H1 (cell line): Measurements from ENCODE around the gene AAK1. TPM values are rescaled to one million over a fixed set of nuclear protein-coding genes. Genes with fewer than 3 reads are reported as not detected.

ENCODE experiments used
- polyA plus RNA-seq, 7 experiments: library from polyadenylated mRNA; depleted of rRNA in 3 of 7; stranded (reverse) in 5 of 7; unstranded in 2 of 7; fragments of >200 nt in 5 of 7; fragments of 200-250 nt in 2 of 7; gene quantifications; 1 replicate in 5 of 7; 2 replicates in 1 of 7; 4 replicates in 1 of 7; pipeline versions ENCODE4 v1.2.1 to v1.2.3, GENCODE V29; 2011 to 2013; ENCODE audit warnings: missing spikeins in 2 of 7, mixed read lengths in 2 of 7
- total RNA-seq: library from RNA; stranded (reverse); fragmentation: NEBNext Ultra II Directional; extraction: Animal tissue kit (Norgen Biotek cat#: 25700); gene quantifications from 2 replicates; pipeline ENCODE4 v1.2.1, GENCODE V29; 2021
- TF ChIP-seq, protein P1 (sequence below): IDR thresholded peaks from 2 replicates; pipeline ENCODE4 v1.6.1; 2011; ENCODE audit warnings: low read length, improper control_type of control experiment

AAK1 gene
- total and polyA plus RNA-seq, 2 of the 8 experiments (the other 6 are each of a cell fraction or from before 2014, with no cell fraction given) = 10.0 to 40.5 TPM

DNA sequence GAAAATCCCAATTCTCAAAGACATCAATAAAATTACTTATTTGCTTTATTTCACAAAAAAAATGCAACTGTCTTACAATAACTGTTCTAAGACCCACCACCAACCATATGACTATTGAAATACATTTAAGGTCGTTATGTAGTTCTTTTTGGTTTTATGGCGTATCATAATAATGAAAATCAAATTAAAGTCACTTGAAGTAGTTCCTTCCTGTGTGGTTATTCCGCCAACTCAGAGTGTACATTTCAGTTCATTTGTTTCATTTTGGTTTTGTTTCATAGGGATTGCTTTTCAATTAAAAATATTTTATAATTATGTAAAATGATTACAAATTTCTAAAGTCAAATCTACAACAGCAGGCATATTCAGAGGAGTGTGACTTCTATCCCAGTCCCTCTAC lies 45.9 kb upstream of the AAK1 start (continued):
- TF ChIP-seq, protein P1, sequence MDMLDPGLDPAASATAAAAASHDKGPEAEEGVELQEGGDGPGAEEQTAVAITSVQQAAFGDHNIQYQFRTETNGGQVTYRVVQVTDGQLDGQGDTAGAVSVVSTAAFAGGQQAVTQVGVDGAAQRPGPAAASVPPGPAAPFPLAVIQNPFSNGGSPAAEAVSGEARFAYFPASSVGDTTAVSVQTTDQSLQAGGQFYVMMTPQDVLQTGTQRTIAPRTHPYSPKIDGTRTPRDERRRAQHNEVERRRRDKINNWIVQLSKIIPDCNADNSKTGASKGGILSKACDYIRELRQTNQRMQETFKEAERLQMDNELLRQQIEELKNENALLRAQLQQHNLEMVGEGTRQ = no peak
